IMR-90 (cell line): ENCODE data around the gene KIF1A. TPM values are rescaled to one million over a fixed set of nuclear protein-coding genes. Genes with fewer than 3 reads are reported as not detected.

Experiments used
- ATAC-seq: fragments of 200-7000 bp; cut with Tn5 transposase; 2 replicates; pipeline ENCODE4 v1.9.1; 2020; ENCODE audit warnings: low read depth, mild to moderate bottlenecking, moderate library complexity
- BruUV-seq: library from RNA; stranded (reverse); fragments of 400-500 nt; replicated peaks from 2 replicates; lab custom pipeline; 2021; lab: Mats Ljungman, UMichigan
- CTCF ChIA-PET: fragments of 300-600 bp; formaldehyde crosslinking; extraction: SDS; loops from one replicate; lab custom pipeline; 2021; ENCODE audit warnings: antibody characterized with exemption; lab: Yijun Ruan, JAX
- POLR2A ChIA-PET: fragments of 300-600 bp; sonication (Branson Sonifier 250); formaldehyde crosslinking; loops from one replicate; lab custom pipeline; 2022; ENCODE audit warnings: antibody characterized with exemption; ENCODE audit not compliant: unreplicated experiment; lab: Charles Lee
- DNase-seq: peaks from one replicate; pipeline ENCODE4 v3.0.0; 2013
- H2AFZ ChIP-seq: replicated peaks from 2 replicates; pipeline ENCODE3; 2013; ENCODE audit warnings: low read length, mild to moderate bottlenecking; ENCODE audit not compliant: poor library complexity
- H2AK5ac ChIP-seq: 2 replicates; pipeline ENCODE4 v1.6.1; 2013; ENCODE audit warnings: low read depth, low read length, inconsistent platforms
- H2AK9ac ChIP-seq: replicated peaks from 2 replicates; pipeline ENCODE3; 2013; ENCODE audit warnings: mild to moderate bottlenecking, low read depth, low read length, moderate library complexity; ENCODE audit not compliant: poor library complexity
- H2BK120ac ChIP-seq: 2 replicates; pipeline ENCODE4 v1.6.1; 2013; ENCODE audit warnings: low read depth, low read length, inconsistent platforms
- H2BK15ac ChIP-seq: 3 replicates; pipeline ENCODE4 v1.6.1; 2013; ENCODE audit warnings: low read depth, low read length, inconsistent platforms
- H2BK20ac ChIP-seq: 2 replicates; pipeline ENCODE4 v1.6.1; 2013; ENCODE audit warnings: low read depth, mild to moderate bottlenecking, inconsistent platforms, low read length, moderate library complexity
- H2BK5ac ChIP-seq: 2 replicates; pipeline ENCODE4 v1.6.1; 2013; ENCODE audit warnings: mild to moderate bottlenecking, low read depth, low read length, inconsistent platforms; ENCODE audit not compliant: poor library complexity, severe bottlenecking
- H3K14ac ChIP-seq: replicated peaks from 2 replicates; pipeline ENCODE4 v1.6.1; 2013; ENCODE audit warnings: low read depth, low read length, inconsistent platforms
- H3K18ac ChIP-seq: 2 replicates; pipeline ENCODE4 v1.6.1; 2013; ENCODE audit warnings: low read depth, low read length, control low read depth
- H3K23ac ChIP-seq: 2 replicates; pipeline ENCODE4 v1.6.1; 2013; ENCODE audit warnings: low read depth, low read length, inconsistent platforms
- H3K27ac ChIP-seq: 2 replicates; pipeline ENCODE4 v1.5.1; 2013; ENCODE audit warnings: mild to moderate bottlenecking, control low read depth, low read length; ENCODE audit not compliant: insufficient read depth
- H3K27me3 ChIP-seq: 2 replicates; pipeline ENCODE4 v1.6.1; 2013; ENCODE audit warnings: low read length; ENCODE audit not compliant: control insufficient read depth, insufficient read depth
- H3K36me3 ChIP-seq: 2 replicates; pipeline ENCODE4 v1.6.1; 2013; ENCODE audit warnings: low read length, mixed read lengths; ENCODE audit not compliant: control insufficient read depth, insufficient read depth
- H3K4ac ChIP-seq: 2 replicates; pipeline ENCODE4 v1.6.1; 2013; ENCODE audit warnings: low read depth, low read length, inconsistent platforms
- H3K4me1 ChIP-seq: 2 replicates; pipeline ENCODE4 v1.6.1; 2013; ENCODE audit warnings: low read length, mixed read lengths; ENCODE audit not compliant: control insufficient read depth, insufficient read depth
- H3K4me2 ChIP-seq: 2 replicates; pipeline ENCODE4 v1.6.1; 2013; ENCODE audit warnings: low read depth, mild to moderate bottlenecking, control low read depth, low read length, moderate library complexity
- H3K4me3 ChIP-seq: 2 replicates; pipeline ENCODE4 v1.5.1; 2013; ENCODE audit warnings: low read depth, mild to moderate bottlenecking, control low read depth, low read length, moderate library complexity; ENCODE audit not compliant: insufficient read depth
- H3K56ac ChIP-seq: 2 replicates; pipeline ENCODE4 v1.6.1; 2013; ENCODE audit warnings: low read length, inconsistent platforms; ENCODE audit not compliant: insufficient read depth; ENCODE audit errors: extremely low read depth
- H3K79me1 ChIP-seq, 2 experiments: 2 replicates each; pipeline ENCODE4 v1.6.1; 2013; ENCODE audit warnings: low read length in 2 of 2, inconsistent platforms in 1 of 2, low read depth in 1 of 2
- H3K9ac ChIP-seq: 2 replicates; pipeline ENCODE4 v1.6.1; 2013; ENCODE audit warnings: low read depth, low read length, control low read depth
- H3K9me1 ChIP-seq: 2 replicates; pipeline ENCODE4 v1.6.1; 2013; ENCODE audit warnings: low read length, inconsistent platforms; ENCODE audit not compliant: insufficient read depth
- H3K9me3 ChIP-seq: 2 replicates; pipeline ENCODE4 v1.6.1; 2013; ENCODE audit warnings: low read length; ENCODE audit not compliant: control insufficient read depth, insufficient read depth
- H4K20me1 ChIP-seq: 2 replicates; pipeline ENCODE4 v1.6.1; 2013; ENCODE audit warnings: low read length, inconsistent platforms; ENCODE audit not compliant: insufficient read depth
- H4K5ac ChIP-seq: 2 replicates; pipeline ENCODE4 v1.6.1; 2013; ENCODE audit warnings: mild to moderate bottlenecking, low read depth, low read length, control low read depth
- H4K8ac ChIP-seq, 2 experiments: 2 replicates each; pipeline ENCODE4 v1.6.1; 2013; ENCODE audit warnings: low read depth in 2 of 2, low read length in 2 of 2, control low read depth in 1 of 2, inconsistent platforms in 1 of 2
- H4K91ac ChIP-seq: 2 replicates; pipeline ENCODE4 v1.6.1; 2013; ENCODE audit warnings: low read depth, low read length, inconsistent platforms; ENCODE audit not compliant: insufficient read depth
- BHLHE40 ChIP-seq: fragments of 150-350 bp; IDR thresholded peaks from 2 replicates; pipeline ENCODE4 v1.6.1; 2016; ENCODE audit warnings: mild to moderate bottlenecking, low read depth, low read length
- CHD1 ChIP-seq: IDR thresholded peaks from 2 replicates; pipeline ENCODE4 v1.6.1; 2012; ENCODE audit warnings: low read depth, low read length, improper control_type of control experiment
- MAFK ChIP-seq: IDR thresholded peaks from 2 replicates; pipeline ENCODE4 v1.6.1; 2012; ENCODE audit warnings: low read depth, low read length, improper control_type of control experiment
- RAD21 ChIP-seq: IDR thresholded peaks from 2 replicates; pipeline ENCODE4 v1.6.1; 2012; ENCODE audit warnings: low read length, improper control_type of control experiment
- RFX5 ChIP-seq: IDR thresholded peaks from 2 replicates; pipeline ENCODE4 v1.8.0; 2012; ENCODE audit warnings: low read depth, mild to moderate bottlenecking, low read length, moderate library complexity
- WGBS, 2 experiments: methylation state at CpG; one replicate each; pipeline versions ENCODE4 v1.1.5 to v1.1.7; 2013; ENCODE audit warnings: missing lambda C conversion rate in 2 of 2; ENCODE audit not compliant: insufficient read length in 1 of 2; ENCODE audit errors: extremely low coverage in 2 of 2; 5-methylcytosine and 5-hydroxymethylcytosine counted together
- dilution Hi-C: fragments of 300-500 bp; cut with HindIII; formaldehyde crosslinking; loops from one replicate; pipeline ENCODE4 v1.14.3; 2018; ENCODE audit warnings: low sequenced_read_pairs; ENCODE audit not compliant: unreplicated experiment
- in situ Hi-C: fragments of 300-500 bp; cut with MboI; formaldehyde crosslinking; loops from 3 replicates; pipeline ENCODE4 v1.14.3; 2019; ENCODE audit warnings: low sequenced_read_pairs, inconsistent platforms, mixed read lengths
- intact Hi-C: fragments of 100-400 bp; cut with micrococcal nuclease; formaldehyde crosslinking; loops from 2 replicates; pipeline ENCODE4 v1.10.0; 2022
- polyA plus RNA-seq, 3 experiments: library from polyadenylated mRNA; depleted of rRNA; stranded (reverse); fragments of >200 nt; gene quantifications; 2 replicates each; pipeline ENCODE4 v1.2.3, GENCODE V29; 2012; ENCODE audit warnings: low replicate concordance in 1 of 3
- total RNA-seq: library from RNA; depleted of rRNA; stranded (reverse); fragments of >200 nt; gene quantifications from 2 replicates; pipeline ENCODE4 v1.2.3, GENCODE V29; 2012
- TF ChIP-seq, protein P1 (sequence below): fragments of 150-350 bp; IDR thresholded peaks from 2 replicates; pipeline ENCODE4 v1.6.1; 2017; ENCODE audit warnings: mild to moderate bottlenecking, antibody characterized with exemption, low read length, low read depth

The KIF1A gene
- total and polyA plus RNA-seq, 2 of the 4 experiments (the other 2 are of a cell fraction), result under 0.01 TPM; not detected in 1

- CTCF ChIA-PET, result no interaction called here
- POLR2A ChIA-PET, result no interaction called here
- Histone ChIP-seq H3K4me3 (no peak overlapping the region), H3K27ac (no peak overlapping the region), H3K4me1 (no peaks in the 10 kb centered on the region), H3K4ac (no peak overlapping the region), H3K23ac (no peak overlapping the region), H2BK15ac (no peak overlapping the region), H3K4me2 (no peak overlapping the region), H4K91ac (no peak overlapping the region), H3K27me3 (peaks cover 44% of the 10 kb centered on the region; the same call in 1 of the 2 replicates), H4K20me1 (no peaks in the 10 kb centered on the region), H2BK120ac (no peak overlapping the region), H3K9me1 (no peaks in the 10 kb centered on the region), H4K5ac (no peak overlapping the region), H2BK5ac (no peak overlapping the region), H2BK20ac (no peak overlapping the region), H3K9me3 (no peaks in the 10 kb centered on the region), H3K36me3 (no peaks in the 10 kb centered on the region), H2AFZ (no peak overlapping the region), H2AK5ac (no peak overlapping the region), H3K56ac (no peak overlapping the region), H3K9ac (no peak overlapping the region), H3K18ac (no peak overlapping the region), H3K14ac (no peak overlapping the region), H3K79me1 (no peaks in the 10 kb centered on the region), H2AK9ac (no peak overlapping the region), H4K8ac (no peak overlapping the region)
- DNase-seq, result no peak
- no TSS peak for BruUV-seq
- dilution Hi-C loops, result no loop called here
- TF ChIP-seq CHD1 (no peak), RFX5 (no peak), MAFK (no peak), RAD21 (no peak), BHLHE40 (no peak)
- TF ChIP-seq, protein P1, sequence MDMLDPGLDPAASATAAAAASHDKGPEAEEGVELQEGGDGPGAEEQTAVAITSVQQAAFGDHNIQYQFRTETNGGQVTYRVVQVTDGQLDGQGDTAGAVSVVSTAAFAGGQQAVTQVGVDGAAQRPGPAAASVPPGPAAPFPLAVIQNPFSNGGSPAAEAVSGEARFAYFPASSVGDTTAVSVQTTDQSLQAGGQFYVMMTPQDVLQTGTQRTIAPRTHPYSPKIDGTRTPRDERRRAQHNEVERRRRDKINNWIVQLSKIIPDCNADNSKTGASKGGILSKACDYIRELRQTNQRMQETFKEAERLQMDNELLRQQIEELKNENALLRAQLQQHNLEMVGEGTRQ, result no peak
- in situ Hi-C loops, result no loop called here
- 60% methylated on average over 1 of the region's 18 CpGs; no CpG with 5 or more reads in 1 of the 2 experiments for WGBS, 2 experiments
- intact Hi-C loops, result no loop called here
- ATAC-seq, result no peak
Measured at GRCh38 chr2:240717181-240717641, 102.8 kb downstream of the KIF1A start.
